ENCODE data around the gene C4BPA. TPM values are rescaled to one million over a fixed set of nuclear protein-coding genes. Genes with fewer than 3 reads are reported as not detected.

Gene C4BPA
- polyA plus RNA-seq, 3 donors, result 0.42 to 0.59 (median 0.43) TPM

DNA sequence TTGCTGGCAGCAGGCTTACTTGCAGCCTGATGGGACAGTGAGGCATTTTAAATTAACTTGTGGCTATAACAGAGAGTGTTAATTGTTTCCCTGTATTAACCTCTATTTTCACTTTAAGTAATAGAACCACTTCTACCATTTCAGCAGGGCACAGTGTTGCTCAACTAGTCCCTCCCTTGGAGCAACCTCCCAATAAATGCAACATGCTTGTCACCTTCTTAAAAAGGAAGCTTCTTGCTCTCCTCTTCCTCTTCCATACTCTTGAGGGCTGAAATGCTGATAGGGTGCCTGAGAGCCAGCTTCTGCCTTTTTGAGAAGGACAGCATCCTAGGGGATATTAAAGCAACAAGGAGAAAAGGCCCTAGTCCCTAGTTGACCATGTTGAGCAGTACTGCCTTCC is 52.1 kb downstream of the C4BPA start:
- DNase-seq (ENCODE audit: extremely low read depth in 1 of 11, low read depth in 9 of 11, low spot score in 4 of 11), result no peak

DNA sequence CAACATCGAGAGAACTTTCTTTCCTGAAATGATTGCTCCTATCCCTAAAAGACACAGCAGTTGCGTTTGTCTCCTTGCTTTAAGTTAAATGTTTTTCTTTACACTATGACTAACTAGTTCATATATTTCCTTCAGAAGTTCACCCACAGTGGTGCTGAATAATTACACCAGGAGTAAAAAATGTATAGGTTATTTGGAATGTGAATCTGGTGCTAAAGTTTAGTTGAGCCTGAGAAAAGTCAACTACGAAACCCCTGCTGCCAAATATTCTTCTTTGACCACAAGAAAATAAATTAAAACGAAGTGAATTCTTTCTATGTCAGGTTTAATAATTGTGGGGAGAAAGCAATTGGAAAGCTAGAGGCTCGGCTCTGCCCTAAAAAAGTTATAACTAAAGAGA is 52.8 kb downstream of the C4BPA start:
- no peak for DNase-seq (ENCODE audit: extremely low read depth in 1 of 11, low read depth in 9 of 11, low spot score in 4 of 11)

DNA sequence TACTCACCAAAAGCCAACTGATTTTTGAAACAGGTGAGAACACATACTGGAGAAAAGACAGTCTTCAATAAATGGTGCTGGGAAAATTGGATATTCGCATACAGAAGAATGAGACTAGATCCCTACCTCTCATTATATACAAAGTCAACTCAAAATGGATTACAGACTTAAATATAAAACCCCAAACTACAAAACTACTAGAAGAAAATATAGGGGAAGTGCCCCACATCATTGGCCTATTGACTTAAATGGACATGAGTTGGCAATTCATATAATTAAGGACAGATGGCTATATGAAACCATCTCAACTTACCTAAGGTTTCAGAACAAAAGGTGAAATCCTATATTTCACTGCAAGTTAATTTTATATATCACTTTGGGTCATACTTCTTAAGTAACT is 60.1 kb downstream of the C4BPA start:
- DNase-seq (ENCODE audit: extremely low read depth in 1 of 11, low read depth in 9 of 11, low spot score in 4 of 11), result no peak

DNA sequence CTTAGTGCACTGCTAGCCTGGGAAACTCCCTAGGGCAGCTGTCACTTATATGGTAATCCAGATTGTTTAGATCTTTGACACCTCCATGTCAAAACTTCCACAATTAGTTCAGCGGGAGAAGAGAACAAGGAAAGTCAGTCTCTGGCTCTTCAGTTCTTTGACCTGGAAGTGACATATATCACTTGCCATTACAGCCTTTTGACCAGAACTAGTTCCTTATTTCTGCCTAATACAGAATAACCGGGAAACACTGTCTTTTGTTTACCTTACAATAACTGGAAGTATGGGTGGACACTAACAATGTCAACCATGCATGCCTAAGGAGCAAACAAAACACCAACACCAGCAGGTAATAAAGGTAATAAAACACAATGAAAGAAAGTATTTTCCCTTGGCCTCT is 68.3 kb downstream of the C4BPA start:
- DNase-seq (ENCODE audit: extremely low read depth in 1 of 11, low read depth in 9 of 11, low spot score in 4 of 11), result no peak

DNA sequence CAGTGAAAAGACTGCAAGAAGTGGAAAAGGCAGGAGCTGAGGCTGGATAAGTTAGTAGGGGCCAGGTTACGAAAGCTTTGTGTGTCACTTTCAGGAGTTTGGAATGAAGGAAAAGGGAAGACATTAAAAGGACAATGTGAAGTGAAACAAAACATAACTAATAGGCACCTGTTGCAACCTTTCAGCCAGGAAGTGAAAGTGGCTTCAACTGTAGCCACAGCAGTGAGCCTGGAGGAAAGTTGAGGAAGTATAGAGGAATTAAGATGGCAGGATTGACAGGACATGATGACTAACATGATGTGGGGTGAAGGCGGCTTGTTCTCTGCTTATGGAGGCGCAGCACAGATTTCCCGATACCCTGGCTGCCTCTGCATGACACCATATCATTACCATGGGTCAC is 68.9 kb downstream of the C4BPA start:
- no peak for DNase-seq (ENCODE audit: extremely low read depth in 1 of 11, low read depth in 9 of 11, low spot score in 4 of 11)

DNA sequence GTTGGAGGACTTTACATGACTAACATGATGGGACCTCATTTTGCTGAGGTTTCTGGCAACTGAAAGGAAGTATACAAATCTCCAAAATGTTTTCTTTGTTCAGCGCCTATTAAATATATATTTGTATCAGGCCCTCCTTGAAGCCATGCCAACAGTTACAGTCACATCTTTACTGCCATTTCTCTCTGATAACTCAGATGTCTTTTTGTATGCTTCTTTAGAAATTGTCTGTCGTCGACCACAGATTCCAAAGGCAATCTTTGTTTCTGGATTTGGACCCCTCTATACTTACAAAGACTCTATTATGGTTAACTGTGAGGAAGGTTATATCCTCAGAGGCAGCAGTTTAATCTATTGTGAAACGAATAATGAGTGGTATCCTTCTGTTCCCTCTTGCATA is 69.4 kb downstream of the C4BPA start:
- no peak for DNase-seq (ENCODE audit: extremely low read depth in 1 of 11, low read depth in 9 of 11, low spot score in 4 of 11)

DNA sequence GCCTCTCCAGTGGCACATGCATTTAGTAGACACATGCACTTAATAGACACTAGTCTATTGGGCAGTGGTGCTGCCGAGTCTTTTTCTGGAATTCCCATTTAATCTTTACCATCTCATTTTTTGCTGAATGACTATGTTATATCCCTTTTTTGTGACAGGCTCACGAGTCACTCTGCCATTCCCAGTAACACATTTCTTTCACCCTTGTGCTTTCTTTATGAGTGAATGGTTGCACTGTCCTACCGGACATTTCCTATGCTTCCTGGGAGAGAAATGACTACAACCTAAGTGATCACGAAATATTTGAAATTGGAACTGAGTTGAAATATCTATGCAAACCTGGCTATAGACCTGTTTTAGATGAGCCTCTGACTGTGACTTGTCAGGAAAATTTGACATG is 70.9 kb downstream of the C4BPA start:
- no peak for DNase-seq (ENCODE audit: extremely low read depth in 1 of 11, low read depth in 9 of 11, low spot score in 4 of 11)

DNA sequence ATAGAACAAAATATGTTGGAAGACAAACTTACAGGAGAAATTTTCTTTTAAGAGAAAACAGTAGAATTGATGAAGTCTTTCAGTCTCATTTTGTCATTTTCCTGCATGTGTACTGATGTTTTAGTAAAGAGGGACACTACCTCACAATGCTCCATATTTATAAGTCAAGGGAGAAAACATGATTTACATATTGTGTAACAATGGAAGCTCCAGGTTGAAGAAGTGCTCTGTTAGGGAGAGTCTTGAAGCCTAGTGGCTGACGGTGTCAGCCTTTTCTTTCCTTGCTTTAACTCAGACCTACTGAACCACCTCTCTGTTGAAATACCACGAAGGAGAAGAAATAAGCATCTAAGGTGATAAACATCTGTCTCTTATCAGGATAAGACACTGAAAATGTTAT is 75.0 kb downstream of the C4BPA start:
- no peak for DNase-seq (ENCODE audit: extremely low read depth in 1 of 11, low read depth in 9 of 11, low spot score in 4 of 11)

DNA sequence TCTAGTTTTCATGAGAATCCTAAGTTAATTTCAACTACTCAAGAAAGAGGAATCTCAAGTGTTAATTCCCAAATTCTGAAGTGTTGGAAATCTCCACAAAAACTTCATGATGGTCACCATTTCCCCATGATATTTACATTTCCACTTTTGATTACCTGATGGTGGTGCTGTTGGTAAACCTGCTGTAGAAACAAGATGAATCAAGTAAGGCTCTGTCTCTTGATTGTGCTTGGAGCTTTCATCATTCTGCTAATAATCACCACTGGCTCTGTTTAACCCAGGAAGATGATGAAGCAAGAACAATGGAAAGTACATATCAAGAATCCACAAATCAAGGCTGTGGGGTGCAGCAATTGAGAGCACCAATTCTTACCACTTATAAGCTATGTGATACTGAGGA is 77.8 kb downstream of the C4BPA start:
- no peak for DNase-seq (ENCODE audit: extremely low read depth in 1 of 11, low read depth in 9 of 11, low spot score in 4 of 11)

DNA sequence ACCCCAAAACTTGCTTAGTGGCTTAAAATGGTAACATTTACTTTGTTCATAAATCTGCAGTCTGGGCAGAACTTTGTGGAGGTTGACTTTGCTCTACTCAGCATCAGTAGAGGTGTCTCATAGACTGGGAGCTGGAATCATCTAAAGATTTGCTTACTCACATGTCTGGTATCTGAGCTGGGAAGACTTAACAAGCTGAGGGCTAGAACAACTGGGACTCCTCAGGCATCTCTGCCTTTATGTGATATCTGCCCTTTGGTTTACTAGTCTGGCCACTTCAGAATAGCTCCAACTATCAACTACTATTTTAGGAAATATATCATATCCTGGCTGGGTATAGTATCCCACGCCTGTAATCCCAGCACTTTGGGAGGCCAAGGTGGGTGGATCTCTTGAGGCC is 82.5 kb downstream of the C4BPA start:
- DNase-seq (ENCODE audit: extremely low read depth in 1 of 11, low read depth in 9 of 11, low spot score in 4 of 11), result no peak

DNA sequence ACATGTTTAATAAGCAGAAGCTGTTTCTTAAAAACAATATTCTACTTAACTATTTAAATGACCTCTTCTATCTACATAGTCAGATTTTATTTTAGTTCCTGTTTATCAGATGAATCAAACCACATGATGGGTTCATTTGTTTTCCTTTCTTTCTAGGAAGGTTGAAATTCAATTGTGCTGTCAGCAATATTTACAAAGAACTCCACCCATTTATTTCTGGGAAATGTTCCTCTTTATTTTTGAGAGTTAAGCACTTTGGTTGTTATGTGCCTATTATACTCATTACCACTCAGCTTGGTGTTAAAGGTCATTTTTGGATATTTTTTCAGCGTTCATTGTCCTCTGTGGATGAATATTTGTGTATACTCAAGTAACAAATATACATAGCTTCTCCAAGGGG is 84.9 kb downstream of the C4BPA start:
- DNase-seq (ENCODE audit: extremely low read depth in 1 of 11, low read depth in 9 of 11, low spot score in 4 of 11), result no peak

DNA sequence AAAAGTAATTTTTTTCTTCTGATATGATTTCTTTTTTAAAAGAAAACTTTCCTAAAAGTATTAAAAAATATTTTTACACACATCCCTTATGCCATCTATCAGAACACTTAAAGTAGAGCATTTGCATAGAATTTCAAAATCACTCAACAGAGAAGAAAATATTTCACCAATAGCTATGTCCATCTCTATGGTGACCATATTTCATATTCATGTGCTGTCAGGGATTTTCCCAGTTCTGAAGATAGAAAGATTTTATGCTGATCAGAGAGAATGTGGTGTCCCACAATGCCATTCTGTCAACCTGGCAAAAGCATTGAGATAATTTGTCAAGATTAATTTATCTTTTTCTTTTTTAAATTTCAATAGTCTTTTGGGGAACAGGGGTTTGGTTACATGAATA is 87.0 kb downstream of the C4BPA start:
- no peak for DNase-seq (ENCODE audit: extremely low read depth in 1 of 11, low read depth in 9 of 11, low spot score in 4 of 11)

DNA sequence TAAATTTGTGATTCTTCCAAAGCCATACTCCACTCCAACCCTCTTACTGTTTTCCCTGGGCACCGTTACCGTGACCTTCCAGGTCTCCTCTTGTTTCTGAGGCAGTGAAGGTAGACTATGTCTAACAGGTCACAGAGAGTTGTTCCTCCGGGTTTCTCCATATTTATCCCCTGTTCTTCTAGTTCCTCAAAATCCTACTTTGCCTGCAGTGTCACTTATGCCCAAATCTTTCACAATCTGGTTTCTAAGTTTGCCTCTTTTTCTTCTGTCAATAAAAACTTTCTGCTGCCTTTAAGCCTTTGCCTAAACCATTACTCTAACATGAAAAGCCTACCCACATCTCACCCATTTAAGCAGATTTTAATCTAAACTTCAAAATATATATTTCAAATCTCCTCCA is 87.7 kb downstream of the C4BPA start:
- DNase-seq (ENCODE audit: extremely low read depth in 1 of 11, low read depth in 9 of 11, low spot score in 4 of 11), result no peak

DNA sequence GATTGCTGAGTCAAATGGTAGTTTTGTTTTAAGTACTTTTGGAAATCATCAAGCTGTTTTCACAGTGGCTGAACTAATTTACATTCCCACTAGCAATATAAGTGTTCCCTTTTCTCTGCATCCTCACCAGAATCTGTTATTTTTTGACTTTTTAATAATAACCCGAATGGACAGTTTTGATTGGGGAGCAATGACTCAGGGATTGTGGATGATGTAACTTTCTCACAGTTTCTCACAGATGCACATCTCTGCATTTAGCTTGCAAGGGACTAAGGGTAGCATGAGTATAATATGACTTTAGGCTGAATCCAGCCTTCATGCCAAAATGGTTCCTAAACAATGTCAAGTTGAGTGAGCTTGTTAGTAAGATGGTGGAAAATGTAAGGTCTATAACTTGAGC is 90.2 kb downstream of the C4BPA start:
- DNase-seq (ENCODE audit: extremely low read depth in 1 of 11, low read depth in 9 of 11, low spot score in 4 of 11), result no peak

Other genes starting within 250 kb of the C4BPA start
- gene IL20, start 238.6 kb upstream of the C4BPA start, polyA plus RNA-seq (ENCODE audit: insufficient read length in 3 of 3), result not detected
- gene IL24, start 206.8 kb upstream of the C4BPA start, polyA plus RNA-seq (ENCODE audit: insufficient read length in 3 of 3), result under 1 TPM; 0.23 to 0.33 (median 0.23) TPM
- gene FCMR, start 182.3 kb upstream of the C4BPA start, polyA plus RNA-seq (ENCODE audit: insufficient read length in 3 of 3), result 1 to 10 TPM; 1.6 to 1.8 (median 1.7) TPM
- gene PIGR, start 157.8 kb upstream of the C4BPA start, polyA plus RNA-seq (ENCODE audit: insufficient read length in 3 of 3), result 1 to 10 TPM in 2 of 3 donors, under 1 TPM in 1; 0.85 to 1.9 (median 1.6) TPM
- 10 to 100 TPM in 1 of 3 donors, 1 to 10 TPM in 2; 8.1 to 10.5 (median 9.6) TPM for gene FCAMR, start 133.8 kb upstream of the C4BPA start, polyA plus RNA-seq (ENCODE audit: insufficient read length in 3 of 3)
- gene C1orf116, start 71.5 kb upstream of the C4BPA start, polyA plus RNA-seq (ENCODE audit: insufficient read length in 3 of 3), result 10 to 100 TPM; 19.8 to 31.7 (median 21.0) TPM
- 10 to 100 TPM; 12.7 to 16.4 (median 15.8) TPM for gene YOD1, start 53.0 kb upstream of the C4BPA start, polyA plus RNA-seq (ENCODE audit: insufficient read length in 3 of 3)
- 10 to 100 TPM; 15.7 to 28.2 (median 19.7) TPM for gene PFKFB2, start 51.0 kb upstream of the C4BPA start, polyA plus RNA-seq (ENCODE audit: insufficient read length in 3 of 3)
- 1 to 10 TPM in 1 of 3 donors, under 1 TPM in 2; 0.29 to 1.0 (median 0.67) TPM for gene C4BPB, start 15.4 kb upstream of the C4BPA start, polyA plus RNA-seq (ENCODE audit: insufficient read length in 3 of 3)
- gene CD55, start 217.4 kb downstream of the C4BPA start, polyA plus RNA-seq (ENCODE audit: insufficient read length in 3 of 3), result 10 to 100 TPM; 47.8 to 60.8 (median 53.9) TPM

Data from renal cortex interstitium (tissue), 11 donors.